BLaER1 (cell line): ENCODE results near the gene SIPA1.

Experiments used
- H3K27ac ChIP-seq: shearing (Covaris generic); formaldehyde crosslinking; 2 replicates; pipeline ENCODE4 v1.8.1; 2022
- H3K27me3 ChIP-seq: shearing (Covaris generic); formaldehyde crosslinking; 2 replicates; pipeline ENCODE4 v1.8.1; 2022
- H3K36me3 ChIP-seq: shearing (Covaris generic); formaldehyde crosslinking; 2 replicates; pipeline ENCODE4 v1.8.1; 2022
- H3K4me1 ChIP-seq: shearing (Covaris generic); formaldehyde crosslinking; 2 replicates; pipeline ENCODE4 v1.8.1; 2022
- H3K4me2 ChIP-seq: shearing (Covaris generic); formaldehyde crosslinking; 2 replicates; pipeline ENCODE4 v1.8.1; 2022
- H3K4me3 ChIP-seq: shearing (Covaris generic); formaldehyde crosslinking; 2 replicates; pipeline ENCODE4 v1.8.1; 2022
- H3K9ac ChIP-seq: shearing (Covaris generic); formaldehyde crosslinking; 2 replicates; pipeline ENCODE4 v1.8.1; 2022
- H3K9me3 ChIP-seq: shearing (Covaris generic); formaldehyde crosslinking; 2 replicates; pipeline ENCODE4 v1.8.1; 2022
- H4K20me1 ChIP-seq: shearing (Covaris generic); formaldehyde crosslinking; 2 replicates; pipeline ENCODE4 v1.8.1; 2022
- Cebpa-rat ChIP-seq: shearing (Covaris generic); IDR thresholded peaks from 2 replicates; pipeline ENCODE4 v1.8.1; 2022

SIPA1 gene

GRCh38 chr11:65609229-65609628 lies 28.7 kb upstream of the SIPA1 start:
- peaks cover 71% of the 10 kb centered on the region for H3K36me3 ChIP-seq
- H3K4me2 ChIP-seq = no peak overlapping the region
- H4K20me1 ChIP-seq = peaks cover 86% of the 10 kb centered on the region
- no peaks in the 10 kb centered on the region for H3K9me3 ChIP-seq
- H3K4me1 ChIP-seq = peaks cover 41% of the 10 kb centered on the region
- H3K27me3 ChIP-seq = no peaks in the 10 kb centered on the region
- peak overlapping the region; percentile 21; the same call in 1 of the 2 replicates for H3K9ac ChIP-seq
- H3K27ac ChIP-seq = no peak overlapping the region
- no peak overlapping the region for H3K4me3 ChIP-seq
- TF ChIP-seq Cebpa-rat = no peak

- Histone ChIP-seq H4K20me1 (peaks cover 86% of the 10 kb centered on the region), H3K9ac (peak overlapping the region; percentile 21; the same call in 1 of the 2 replicates), H3K27ac (no peak overlapping the region; the same call in 1 of the 2 replicates), H3K27me3 (no peaks in the 10 kb centered on the region), H3K4me3 (no peak overlapping the region), H3K9me3 (no peaks in the 10 kb centered on the region), H3K4me2 (peak overlapping the region; percentile 100), H3K36me3 (peaks cover 67% of the 10 kb centered on the region), H3K4me1 (peaks cover 41% of the 10 kb centered on the region)
- no peak for TF ChIP-seq Cebpa-rat
Measured at GRCh38 chr11:65609665-65610064, 28.2 kb upstream of the SIPA1 start.

GRCh38 chr11:65610404-65610803 lies 27.5 kb upstream of the SIPA1 start:
- H3K4me3 ChIP-seq = no peak overlapping the region; the same call in 1 of the 2 replicates
- no peaks in the 10 kb centered on the region for H3K9me3 ChIP-seq
- H3K36me3 ChIP-seq = peaks cover 59% of the 10 kb centered on the region
- H3K9ac ChIP-seq = peak overlapping the region; percentile 96
- peak overlapping the region; percentile 93 for H3K27ac ChIP-seq
- no peak for TF ChIP-seq Cebpa-rat
- H3K27me3 ChIP-seq = no peaks in the 10 kb centered on the region
- H3K4me1 ChIP-seq = peaks cover 41% of the 10 kb centered on the region
- peak overlapping the region; percentile 100 for H3K4me2 ChIP-seq
- H4K20me1 ChIP-seq = peaks cover 84% of the 10 kb centered on the region

- H3K4me2 ChIP-seq = peak overlapping the region; percentile 100
- peak overlapping the region; percentile 96 for H3K9ac ChIP-seq
- H4K20me1 ChIP-seq = peaks cover 79% of the 10 kb centered on the region
- H3K27ac ChIP-seq = peak overlapping the region; percentile 93
- H3K4me1 ChIP-seq = peaks cover 41% of the 10 kb centered on the region
- H3K4me3 ChIP-seq = peak overlapping the region; percentile 98
- no peak for TF ChIP-seq Cebpa-rat
- H3K27me3 ChIP-seq = no peaks in the 10 kb centered on the region
- H3K36me3 ChIP-seq = peaks cover 51% of the 10 kb centered on the region
- no peaks in the 10 kb centered on the region for H3K9me3 ChIP-seq
Measured at GRCh38 chr11:65611028-65611757, 26.7 kb upstream of the SIPA1 start.

- peak overlapping the region; percentile 100 for H3K4me2 ChIP-seq
- peak overlapping the region; percentile 98 for H3K4me3 ChIP-seq
- peaks cover 80% of the 10 kb centered on the region for H4K20me1 ChIP-seq
- H3K9me3 ChIP-seq = no peaks in the 10 kb centered on the region
- no peaks in the 10 kb centered on the region for H3K27me3 ChIP-seq
- H3K4me1 ChIP-seq = peaks cover 49% of the 10 kb centered on the region
- TF ChIP-seq Cebpa-rat = no peak
- H3K9ac ChIP-seq = peak overlapping the region; percentile 96
- H3K36me3 ChIP-seq = peaks cover 47% of the 10 kb centered on the region
- peak overlapping the region; percentile 93 for H3K27ac ChIP-seq
Measured at GRCh38 chr11:65611758-65612603, 25.9 kb upstream of the SIPA1 start.

- Histone ChIP-seq H3K36me3 (peaks cover 47% of the 10 kb centered on the region), H3K4me1 (peaks cover 56% of the 10 kb centered on the region), H3K9ac (peak overlapping the region; percentile 96), H3K4me2 (peak overlapping the region; percentile 100), H3K27me3 (no peaks in the 10 kb centered on the region), H3K9me3 (no peaks in the 10 kb centered on the region), H3K27ac (peak overlapping the region; percentile 93), H3K4me3 (peak overlapping the region; percentile 98), H4K20me1 (peaks cover 80% of the 10 kb centered on the region)
- TF ChIP-seq Cebpa-rat = no peak
Measured at GRCh38 chr11:65612691-65613090, 25.2 kb upstream of the SIPA1 start.

GRCh38 chr11:65613091-65613928 lies 24.6 kb upstream of the SIPA1 start:
- Histone ChIP-seq H3K4me1 (peaks cover 63% of the 10 kb centered on the region), H3K4me3 (peak overlapping the region; percentile 98), H3K36me3 (peaks cover 47% of the 10 kb centered on the region), H3K4me2 (peak overlapping the region; percentile 100), H3K27me3 (no peaks in the 10 kb centered on the region), H3K9me3 (no peaks in the 10 kb centered on the region), H3K27ac (peak overlapping the region; percentile 93), H3K9ac (peak overlapping the region; percentile 96), H4K20me1 (peaks cover 80% of the 10 kb centered on the region)
- no peak for TF ChIP-seq Cebpa-rat

GRCh38 chr11:65615229-65615949 lies 22.5 kb upstream of the SIPA1 start, which contains the start of gene PCNX3:
PCNX3 (plus strand) TSS chr11:65615776; CDS start chr11:65616312, 536 bp downstream.
- peaks cover 47% of the 10 kb centered on the region for H3K36me3 ChIP-seq
- H3K4me2 ChIP-seq = peak within 1 kb of the TSS; percentile 100
- H3K27ac ChIP-seq = peak within 1 kb of the TSS; percentile 93
- no peak for TF ChIP-seq Cebpa-rat
- no peaks in the 10 kb centered on the region for H3K27me3 ChIP-seq
- H3K4me1 ChIP-seq = peaks cover 63% of the 10 kb centered on the region
- peak within 1 kb of the TSS; percentile 96 for H3K9ac ChIP-seq
- H4K20me1 ChIP-seq = peaks cover 80% of the 10 kb centered on the region
- no peaks in the 10 kb centered on the region for H3K9me3 ChIP-seq
- peak within 1 kb of the TSS; percentile 98 for H3K4me3 ChIP-seq
